CD4-positive, alpha-beta T cell treated with Interferon gamma for 1 hour (primary cell): ENCODE data around the gene CLNK.

Experiments used
- DNase-seq: peaks from one replicate; pipeline ENCODE4 v3.0.0-alpha.2; 2020

Gene CLNK

GRCh38 chr4:10698172-10698571 lies 13.6 kb upstream of the CLNK start:
- DNase-seq, result no peak

GRCh38 chr4:10697086-10697485 lies 12.5 kb upstream of the CLNK start:
- no peak for DNase-seq

- DNase-seq, result no peak
Measured at GRCh38 chr4:10696253-10696652, 11.7 kb upstream of the CLNK start.

GRCh38 chr4:10694828-10695209 lies 10.3 kb upstream of the CLNK start:
- no peak for DNase-seq

- no peak for DNase-seq
Measured at GRCh38 chr4:10694151-10694827, 9.7 kb upstream of the CLNK start.

- no peak for DNase-seq
Measured at GRCh38 chr4:10691651-10692050, 7.1 kb upstream of the CLNK start.

GRCh38 chr4:10690185-10690907 lies 5.8 kb upstream of the CLNK start:
- DNase-seq, result no peak

- no peak for DNase-seq
Measured at GRCh38 chr4:10688846-10689245, 4.3 kb upstream of the CLNK start.

GRCh38 chr4:10688022-10688421 lies 3.5 kb upstream of the CLNK start:
- no peak for DNase-seq

GRCh38 chr4:10687526-10687925 lies 3.0 kb upstream of the CLNK start:
- no peak for DNase-seq

GRCh38 chr4:10682397-10682796 lies 2.2 kb downstream of the CLNK start:
- DNase-seq, result no peak

GRCh38 chr4:10677796-10678497 lies 6.6 kb downstream of the CLNK start:
- DNase-seq, result no peak

- no peak for DNase-seq
Measured at GRCh38 chr4:10673817-10674369, 10.7 kb downstream of the CLNK start.

- no peak for DNase-seq
Measured at GRCh38 chr4:10672379-10672778, 12.2 kb downstream of the CLNK start.

- DNase-seq, result no peak
Measured at GRCh38 chr4:10671799-10672198, 12.8 kb downstream of the CLNK start.

GRCh38 chr4:10671366-10671765 lies 13.2 kb downstream of the CLNK start:
- DNase-seq, result peak; percentile 31

GRCh38 chr4:10670321-10670720 lies 14.2 kb downstream of the CLNK start:
- DNase-seq, result no peak

- no peak for DNase-seq
Measured at GRCh38 chr4:10667701-10668326, 16.8 kb downstream of the CLNK start.

- no peak for DNase-seq
Measured at GRCh38 chr4:10666616-10667015, 18.0 kb downstream of the CLNK start.

GRCh38 chr4:10664408-10664807 lies 20.2 kb downstream of the CLNK start:
- no peak for DNase-seq

GRCh38 chr4:10662937-10663336 lies 21.6 kb downstream of the CLNK start:
- DNase-seq, result no peak

- DNase-seq, result no peak
Measured at GRCh38 chr4:10661047-10661446, 23.5 kb downstream of the CLNK start.

GRCh38 chr4:10659251-10659650 lies 25.3 kb downstream of the CLNK start:
- DNase-seq, result no peak
